Measurements from ENCODE around the gene EEIG1. TPM values are rescaled to one million over a fixed set of nuclear protein-coding genes. Genes with fewer than 3 reads are reported as not detected.

The EEIG1 gene
- total and polyA plus RNA-seq, 9 of the 15 experiments (the other 6 are each of a cell fraction or from before 2014, with no cell fraction given) = 0.17 to 16.7 (median 3.6) TPM

DNA sequence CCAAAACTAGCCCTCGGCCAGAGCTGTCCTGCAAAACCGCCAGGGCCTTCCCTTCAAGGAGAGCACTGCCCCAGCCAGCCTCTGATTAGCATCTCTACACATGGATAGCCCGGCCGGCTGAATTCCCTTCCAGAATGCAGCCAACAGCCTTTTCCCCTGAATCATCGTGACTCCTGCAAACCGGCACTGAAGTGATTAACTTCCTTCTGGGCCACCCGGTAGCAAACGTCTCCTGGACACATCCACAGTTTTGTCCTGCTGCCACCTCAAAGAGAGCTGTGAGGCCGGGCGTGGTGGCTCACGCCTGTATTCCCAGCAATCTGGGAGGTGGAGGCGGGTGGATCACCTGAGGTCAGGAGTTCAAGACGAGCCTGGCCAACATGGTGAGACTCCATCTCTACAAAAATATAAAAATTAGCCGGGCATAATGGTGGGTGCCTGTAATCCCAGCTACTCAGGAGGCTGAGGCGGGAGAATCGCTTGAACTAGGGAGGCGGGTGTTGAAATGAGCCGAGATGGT is 21.1 kb upstream of the EEIG1 start:
- Histone ChIP-seq H3K9me1 (ENCODE audit: control insufficient read depth, insufficient read depth, low read length) (no peaks in the 10 kb centered on the region), H3K27ac (ENCODE audit: extremely low read depth, low read depth, low read length) (peak overlapping the region; percentile 90), H3K4me2 (ENCODE audit: insufficient read depth, low read length) (peak overlapping the region; percentile 72), H3K4me1 (replicated peaks in 1 of 2; ENCODE audit: control insufficient read depth in 2 of 2, insufficient read depth in 2 of 2, low read length in 2 of 2) (peaks cover 23 to 37% of the 10 kb centered on the region in 2 experiments), H3K9ac (ENCODE audit: insufficient read depth in 1 of 2, low read depth in 2 of 2, low read length in 2 of 2) (peak overlapping the region; percentile 79 to 80; a peak in 3 of 4 replicates), H3K27me3 (ENCODE audit: control insufficient read depth in 2 of 2, insufficient read depth in 2 of 2, low read length in 2 of 2) (no peaks in the 10 kb centered on the region), H3K4me3 (peak overlapping the region; percentile 12; the same call in 1 of the 2 replicates), H3K36me3 (ENCODE audit: control insufficient read depth, insufficient read depth, low read length) (no peaks in the 10 kb centered on the region), H2AFZ (ENCODE audit: low read depth, low read length) (peak overlapping the region; percentile 95), H4K20me1 (replicated peaks; ENCODE audit: control insufficient read depth, insufficient read depth, low read length) (no peaks in the 10 kb centered on the region), H3K79me2 (ENCODE audit: control insufficient read depth, insufficient read depth, low read length) (no peaks in the 10 kb centered on the region), H3K9me3 (replicated peaks; ENCODE audit: control insufficient read depth, insufficient read depth, low read depth, low read length) (no peaks in the 10 kb centered on the region)
- 18% methylated on average over 17 of the region's 18 CpGs for WGBS (ENCODE audit: insufficient coverage, low coverage, missing lambda C conversion rate)
- CTCF ChIA-PET (ENCODE audit: low intra/inter-chr PET ratio) = no interaction called here
- peak; percentile 63 to 92 (median 72) for DNase-seq (ENCODE audit: extremely low read depth in 1 of 4, low spot score in 3 of 4)
- in situ Hi-C loops (cut with MboI) = no loop called here
- POLR2A ChIA-PET = interaction anchor here (0.6 to 2.7 kb wide), 13 partner anchors 11 to 971 kb away, joined by 3 to 14 read pairs (median 4); partner anchors contain the start of gene EEIG1
- ATAC-seq = peak; percentile 95
- FAIRE-seq = peak; percentile 95
- intact Hi-C loops (cut with micrococcal nuclease) = no loop called here
- BruUV-seq (replicated peaks) = no TSS peak
- TF ChIP-seq ZNF146 (CRISPR knock-in tag; IDR thresholded peaks at IDR 0.05; ENCODE audit: unreplicated experiment) = no peak
- 0 out of 2 replicates have a peak, but pooled peaks have one; percentile 12 for TF ChIP-seq SPI1 (IDR thresholded peaks at IDR 0.05; ENCODE audit: borderline replicate concordance, low read depth, low read length)
- TF ChIP-seq TCF3 (CRISPR knock-in tag; IDR thresholded peaks at IDR 0.05) = peak; percentile 51; the same call in 1 of the 2 replicates
- TF ChIP-seq SMARCE1 (IDR thresholded peaks at IDR 0.05) = peak; percentile 88
- no peak for TF ChIP-seq ZNF23 (CRISPR knock-in tag; IDR thresholded peaks at IDR 0.05)
- TF ChIP-seq TEAD1 (CRISPR knock-in tag; IDR thresholded peaks at IDR 0.05) = peak in 1 of 2 experiments; percentile 63; a peak in 2 of 4 replicates
- peak; percentile 84 for TF ChIP-seq JUND (IDR thresholded peaks at IDR 0.05; ENCODE audit: borderline replicate concordance, low read depth, low read length)
- peak; percentile 50; the same call in 1 of the 3 replicates for TF ChIP-seq JUND (tag; IDR thresholded peaks at IDR 0.05; ENCODE audit: borderline replicate concordance, low read depth, low read length)
- TF ChIP-seq, protein P1, sequence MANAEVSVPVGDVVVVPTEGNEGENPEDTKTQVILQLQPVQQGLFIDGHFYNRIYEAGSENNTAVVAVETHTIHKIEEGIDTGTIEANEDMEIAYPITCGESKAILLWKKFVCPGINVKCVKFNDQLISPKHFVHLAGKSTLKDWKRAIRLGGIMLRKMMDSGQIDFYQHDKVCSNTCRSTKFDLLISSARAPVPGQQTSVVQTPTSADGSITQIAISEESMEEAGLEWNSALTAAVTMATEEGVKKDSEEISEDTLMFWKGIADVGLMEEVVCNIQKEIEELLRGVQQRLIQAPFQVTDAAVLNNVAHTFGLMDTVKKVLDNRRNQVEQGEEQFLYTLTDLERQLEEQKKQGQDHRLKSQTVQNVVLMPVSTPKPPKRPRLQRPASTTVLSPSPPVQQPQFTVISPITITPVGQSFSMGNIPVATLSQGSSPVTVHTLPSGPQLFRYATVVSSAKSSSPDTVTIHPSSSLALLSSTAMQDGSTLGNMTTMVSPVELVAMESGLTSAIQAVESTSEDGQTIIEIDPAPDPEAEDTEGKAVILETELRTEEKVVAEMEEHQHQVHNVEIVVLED (CRISPR knock-in tag; IDR thresholded peaks at IDR 0.05) = no peak
- no peak for TF ChIP-seq TCF7 (IDR thresholded peaks at IDR 0.05; ENCODE audit: borderline replicate concordance)
- TF ChIP-seq, protein P2, sequence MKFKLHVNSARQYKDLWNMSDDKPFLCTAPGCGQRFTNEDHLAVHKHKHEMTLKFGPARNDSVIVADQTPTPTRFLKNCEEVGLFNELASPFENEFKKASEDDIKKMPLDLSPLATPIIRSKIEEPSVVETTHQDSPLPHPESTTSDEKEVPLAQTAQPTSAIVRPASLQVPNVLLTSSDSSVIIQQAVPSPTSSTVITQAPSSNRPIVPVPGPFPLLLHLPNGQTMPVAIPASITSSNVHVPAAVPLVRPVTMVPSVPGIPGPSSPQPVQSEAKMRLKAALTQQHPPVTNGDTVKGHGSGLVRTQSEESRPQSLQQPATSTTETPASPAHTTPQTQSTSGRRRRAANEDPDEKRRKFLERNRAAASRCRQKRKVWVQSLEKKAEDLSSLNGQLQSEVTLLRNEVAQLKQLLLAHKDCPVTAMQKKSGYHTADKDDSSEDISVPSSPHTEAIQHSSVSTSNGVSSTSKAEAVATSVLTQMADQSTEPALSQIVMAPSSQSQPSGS (CRISPR knock-in tag; IDR thresholded peaks at IDR 0.05) = no peak
- peak; percentile 42 for TF ChIP-seq BHLHE40 (IDR thresholded peaks at IDR 0.05; ENCODE audit: low read length)
- TF ChIP-seq, protein P3, sequence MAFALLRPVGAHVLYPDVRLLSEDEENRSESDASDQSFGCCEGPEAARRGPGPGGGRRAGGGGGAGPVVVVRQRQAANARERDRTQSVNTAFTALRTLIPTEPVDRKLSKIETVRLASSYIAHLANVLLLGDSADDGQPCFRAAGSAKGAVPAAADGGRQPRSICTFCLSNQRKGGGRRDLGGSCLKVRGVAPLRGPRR (CRISPR knock-in tag; IDR thresholded peaks at IDR 0.05) = peak; percentile 17; the same call in 1 of the 2 replicates
- TF ChIP-seq, protein P4, sequence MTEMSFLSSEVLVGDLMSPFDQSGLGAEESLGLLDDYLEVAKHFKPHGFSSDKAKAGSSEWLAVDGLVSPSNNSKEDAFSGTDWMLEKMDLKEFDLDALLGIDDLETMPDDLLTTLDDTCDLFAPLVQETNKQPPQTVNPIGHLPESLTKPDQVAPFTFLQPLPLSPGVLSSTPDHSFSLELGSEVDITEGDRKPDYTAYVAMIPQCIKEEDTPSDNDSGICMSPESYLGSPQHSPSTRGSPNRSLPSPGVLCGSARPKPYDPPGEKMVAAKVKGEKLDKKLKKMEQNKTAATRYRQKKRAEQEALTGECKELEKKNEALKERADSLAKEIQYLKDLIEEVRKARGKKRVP (CRISPR knock-in tag; IDR thresholded peaks at IDR 0.05) = 0 out of 2 replicates have a peak, but pooled peaks have one; percentile 41
- TF ChIP-seq ZNF184 (CRISPR knock-in tag; IDR thresholded peaks at IDR 0.05) = no peak

Data from K562 (cell line).